Measurements from ENCODE around the gene PPTC7. TPM values are rescaled to one million over a fixed set of nuclear protein-coding genes. Genes with fewer than 3 reads are reported as not detected.
"Not testable (repeated sequence)": the region's sequence is repeated elsewhere in the genome, so short reads cannot be mapped to it uniquely, and the experiment has no call there.

The PPTC7 gene
- polyA plus RNA-seq, 4 donors = 19.1 to 22.1 (median 20.8) TPM

GRCh38 chr12:110562386-110562785, 20.7 kb downstream of the PPTC7 start:
- not testable (repeated sequence) for DNase-seq (ENCODE audit: low read depth in 4 of 4, low spot score in 2 of 4)

DNA sequence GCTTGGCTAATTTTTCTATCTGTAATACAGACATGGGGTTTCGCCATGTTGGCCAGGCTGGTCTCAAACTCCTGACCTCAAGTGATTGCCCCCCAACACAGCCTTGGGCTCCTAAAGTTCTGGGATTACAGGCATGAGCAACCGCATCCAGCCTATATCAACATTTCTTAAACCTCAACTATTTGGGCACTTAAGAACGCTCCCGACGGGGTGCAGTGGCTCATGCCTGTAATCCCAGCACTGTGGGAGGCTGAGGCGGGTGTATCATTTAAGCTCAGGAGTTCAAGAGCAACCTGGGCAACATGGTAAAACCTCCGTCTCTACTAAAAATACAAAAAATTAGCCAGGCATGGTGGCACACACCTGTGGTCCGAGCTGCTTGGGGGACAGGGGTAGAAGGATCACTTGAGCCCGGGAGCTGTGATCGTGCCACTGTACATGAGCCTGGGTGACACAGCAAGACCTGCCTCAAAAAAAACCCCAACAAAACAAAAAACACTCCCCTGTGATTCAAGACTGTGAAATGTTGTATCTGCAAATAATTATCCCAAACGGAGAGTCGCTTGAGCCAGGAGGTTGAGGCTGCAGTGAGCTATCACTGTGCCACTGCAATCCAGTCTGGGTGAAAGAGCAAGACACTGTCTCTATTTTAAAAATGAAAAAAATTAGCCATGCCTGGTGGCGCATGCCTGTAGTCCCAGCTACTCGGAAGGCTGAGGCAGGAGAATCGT, 21.5 kb downstream of the PPTC7 start:
- no peak for DNase-seq (ENCODE audit: low read depth in 4 of 4, low spot score in 2 of 4)

- no peak for DNase-seq (ENCODE audit: low read depth in 4 of 4, low spot score in 2 of 4)
Observed at GRCh38 chr12:110560946-110561345, 22.2 kb downstream of the PPTC7 start.

- no peak for DNase-seq (ENCODE audit: low read depth in 4 of 4, low spot score in 2 of 4)
Observed at GRCh38 chr12:110560048-110560447, 23.1 kb downstream of the PPTC7 start.

- DNase-seq (ENCODE audit: low read depth in 4 of 4, low spot score in 2 of 4) = not testable (repeated sequence)
Observed at GRCh38 chr12:110558945-110559344, 24.2 kb downstream of the PPTC7 start.

- DNase-seq (ENCODE audit: low read depth in 4 of 4, low spot score in 2 of 4) = no peak
Observed at GRCh38 chr12:110557300-110557699, 25.8 kb downstream of the PPTC7 start.

DNA sequence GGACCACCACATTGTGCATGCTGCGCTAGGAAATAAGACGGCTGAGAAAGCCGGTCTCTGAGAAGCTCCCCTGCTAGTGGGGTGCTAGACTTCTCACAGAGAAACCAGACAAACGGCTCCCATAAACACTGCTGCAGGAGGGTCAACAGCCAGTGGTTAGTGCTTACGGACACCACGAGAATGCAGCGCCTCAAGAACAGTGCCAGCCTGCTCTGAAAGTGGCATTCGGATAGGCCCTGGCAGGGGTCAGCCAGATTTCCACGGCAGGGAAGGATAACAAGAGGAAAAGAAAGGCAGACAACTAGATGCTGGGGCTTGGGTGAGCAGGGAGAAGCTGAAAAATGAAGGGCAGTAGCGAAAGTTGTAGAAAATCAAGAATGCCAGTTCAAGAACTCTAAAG, 26.4 kb downstream of the PPTC7 start:
- DNase-seq (ENCODE audit: low read depth in 4 of 4, low spot score in 2 of 4) = no peak

GRCh38 chr12:110555577-110556406, 27.3 kb downstream of the PPTC7 start:
- no peak for DNase-seq (ENCODE audit: low read depth in 4 of 4, low spot score in 2 of 4)

GRCh38 chr12:110554184-110554583, 28.9 kb downstream of the PPTC7 start:
- no peak for DNase-seq (ENCODE audit: low read depth in 4 of 4, low spot score in 2 of 4)

DNA sequence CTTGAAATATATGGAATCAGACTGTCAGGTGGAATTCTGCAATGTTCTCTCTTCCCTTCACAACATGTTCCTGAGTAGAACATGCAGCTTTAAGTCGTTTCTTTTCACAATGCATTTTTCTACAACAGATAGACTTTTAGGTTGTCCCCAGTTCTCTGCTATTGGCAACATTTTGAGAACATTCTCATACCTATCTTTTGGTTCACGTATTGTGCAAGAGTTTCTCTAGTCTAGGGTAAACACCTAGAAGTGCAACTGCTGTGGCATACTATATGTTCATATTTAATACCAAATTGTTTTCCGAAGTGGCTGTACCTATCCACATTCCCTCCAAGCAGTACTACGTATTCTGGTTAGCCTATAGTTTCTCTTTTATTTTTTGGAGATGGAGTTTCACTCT, 32.1 kb downstream of the PPTC7 start:
- DNase-seq (ENCODE audit: low read depth in 4 of 4, low spot score in 2 of 4) = no peak

DNA sequence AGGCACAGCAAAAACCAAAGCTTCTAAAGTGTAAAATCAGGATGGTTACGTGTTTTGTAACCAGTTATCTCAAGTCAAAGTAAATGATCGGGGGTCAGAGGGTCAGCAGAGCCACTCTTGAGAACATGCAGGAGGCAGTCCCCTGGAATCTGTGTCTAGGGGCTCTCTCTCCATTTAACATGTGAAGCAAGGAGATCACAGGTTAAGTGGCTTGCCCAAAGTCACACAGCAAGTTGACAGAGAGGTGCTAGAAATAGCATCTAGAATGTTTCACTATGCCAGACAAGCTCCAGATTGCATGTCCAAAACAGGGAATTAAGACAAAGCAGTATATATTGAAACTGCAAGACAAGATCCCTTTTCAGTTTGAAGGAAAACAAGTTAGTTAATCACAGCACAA, 33.4 kb downstream of the PPTC7 start:
- DNase-seq (ENCODE audit: low read depth in 4 of 4, low spot score in 2 of 4) = no peak

- no peak for DNase-seq (ENCODE audit: low read depth in 4 of 4, low spot score in 2 of 4)
Observed at GRCh38 chr12:110548678-110549077, 34.4 kb downstream of the PPTC7 start.

GRCh38 chr12:110547090-110547489, 36.0 kb downstream of the PPTC7 start:
- no peak for DNase-seq (ENCODE audit: low read depth in 4 of 4, low spot score in 2 of 4)

DNA sequence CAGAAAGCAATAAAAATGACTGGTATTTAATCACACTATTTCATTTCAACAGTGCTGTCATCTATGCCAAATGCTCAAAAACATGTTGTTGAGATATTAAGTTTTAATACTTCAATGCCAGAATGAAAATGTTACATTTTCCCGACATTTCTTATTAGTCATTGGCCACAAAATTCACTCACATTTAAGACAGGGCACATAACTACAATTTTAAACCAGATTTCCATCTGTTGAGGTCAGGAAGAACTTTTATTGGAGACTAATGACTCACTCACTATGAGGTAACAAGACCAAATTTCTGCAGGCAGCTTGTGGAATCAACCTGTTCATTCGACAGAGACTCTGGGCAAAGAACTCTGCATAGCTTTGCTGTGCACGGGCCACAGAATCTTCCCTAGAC, 36.8 kb downstream of the PPTC7 start:
- DNase-seq (ENCODE audit: low read depth in 4 of 4, low spot score in 2 of 4) = no peak

GRCh38 chr12:110545812-110546211, 37.3 kb downstream of the PPTC7 start:
- DNase-seq (ENCODE audit: low read depth in 4 of 4, low spot score in 2 of 4) = no peak

DNA sequence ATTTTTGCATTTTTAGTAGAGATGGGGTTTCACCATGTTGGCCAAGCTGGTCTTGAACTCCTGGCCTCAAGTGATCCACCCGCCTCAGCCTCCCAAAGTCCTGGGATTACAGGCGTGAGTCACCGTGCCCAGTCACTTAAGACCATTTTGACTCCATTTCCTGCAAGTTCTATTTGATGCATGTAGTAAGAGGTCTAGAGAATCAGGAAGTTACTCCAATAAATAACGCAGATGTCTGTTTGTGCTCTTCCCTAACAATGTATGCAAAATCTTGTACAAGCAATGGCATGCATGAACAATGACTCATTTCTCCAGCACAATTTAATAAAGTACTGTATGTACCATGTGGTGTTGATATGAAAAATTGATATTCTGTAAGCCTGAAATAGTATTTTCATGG, 37.9 kb downstream of the PPTC7 start:
- not testable (repeated sequence) for DNase-seq (ENCODE audit: low read depth in 4 of 4, low spot score in 2 of 4)

GRCh38 chr12:110543965-110544364, 39.2 kb downstream of the PPTC7 start:
- DNase-seq (ENCODE audit: low read depth in 4 of 4, low spot score in 2 of 4) = no peak

DNA sequence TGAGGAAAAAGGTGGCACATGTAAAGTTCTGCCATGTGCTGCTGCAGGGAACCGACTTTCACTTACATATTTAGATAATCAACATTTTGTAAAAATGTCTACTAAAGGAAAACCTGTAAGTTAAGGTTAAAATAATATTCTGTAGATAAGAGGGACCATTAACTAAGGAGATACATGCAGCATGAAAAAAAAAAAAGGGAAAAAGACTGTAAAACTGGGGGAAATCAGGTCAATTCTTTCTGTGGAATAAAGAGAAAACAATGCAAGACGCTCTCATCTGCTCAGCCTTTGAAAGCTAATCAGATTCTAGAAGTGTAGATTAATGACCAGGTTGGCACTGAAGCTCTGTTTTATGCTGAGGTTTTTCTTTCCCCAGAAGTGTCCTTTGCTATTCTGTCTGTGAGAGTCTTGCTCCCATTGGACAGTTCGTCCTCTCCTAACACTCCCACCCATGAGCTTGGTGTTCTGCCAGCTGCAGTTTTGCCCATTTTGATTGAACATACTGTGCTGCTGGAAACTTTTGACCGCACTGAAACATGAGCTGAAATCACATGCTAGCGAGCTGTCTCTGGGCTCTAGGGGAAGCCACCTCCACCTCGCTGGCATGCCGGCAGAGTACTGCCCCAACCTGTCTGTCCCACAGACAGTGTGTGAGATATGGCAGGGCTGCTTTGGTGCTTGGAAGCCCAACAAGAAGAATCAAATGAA, 39.7 kb downstream of the PPTC7 start:
- peak in 3 of 4 donors; percentile 41 to 57 (median 44) for DNase-seq (ENCODE audit: low read depth in 4 of 4, low spot score in 2 of 4)

- DNase-seq (ENCODE audit: low read depth in 4 of 4, low spot score in 2 of 4) = no peak
Observed at GRCh38 chr12:110540048-110540447, 43.1 kb downstream of the PPTC7 start.

- DNase-seq (ENCODE audit: low read depth in 4 of 4, low spot score in 2 of 4) = no peak
Observed at GRCh38 chr12:110538869-110539622, 44.1 kb downstream of the PPTC7 start.
